NCI-H128 (cell line): ENCODE results near the gene SLIT3.
A peak's percentile ranks its signal among the peaks of the same experiment; 100 is the strongest.

ENCODE experiments used
- DNase-seq: peaks from one replicate; lab custom pipeline; 2025; ENCODE audit not compliant: unreplicated experiment; lab: John Stamatoyannopoulos, UW

Gene SLIT3

DNA sequence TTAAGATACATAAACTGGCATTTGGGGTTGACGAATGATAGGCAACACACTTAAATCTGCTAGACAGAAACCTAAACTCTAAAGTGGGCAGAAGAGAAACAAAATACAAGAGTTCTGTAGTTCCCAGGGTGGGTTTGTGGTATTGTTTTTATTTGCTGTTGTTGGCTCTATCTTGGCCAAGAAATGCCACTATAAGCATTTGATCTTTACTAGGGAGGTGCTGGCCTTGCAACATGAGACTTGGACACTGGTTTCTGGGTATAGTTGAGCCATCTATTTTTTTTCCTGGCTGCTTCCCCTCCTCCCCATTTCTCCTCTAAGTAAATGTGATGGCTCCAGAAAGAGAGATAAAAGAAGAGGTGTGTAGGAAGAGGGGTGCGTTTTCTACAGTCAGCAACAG is 251.2 kb downstream of the SLIT3 start:
- DNase-seq: no peak

DNA sequence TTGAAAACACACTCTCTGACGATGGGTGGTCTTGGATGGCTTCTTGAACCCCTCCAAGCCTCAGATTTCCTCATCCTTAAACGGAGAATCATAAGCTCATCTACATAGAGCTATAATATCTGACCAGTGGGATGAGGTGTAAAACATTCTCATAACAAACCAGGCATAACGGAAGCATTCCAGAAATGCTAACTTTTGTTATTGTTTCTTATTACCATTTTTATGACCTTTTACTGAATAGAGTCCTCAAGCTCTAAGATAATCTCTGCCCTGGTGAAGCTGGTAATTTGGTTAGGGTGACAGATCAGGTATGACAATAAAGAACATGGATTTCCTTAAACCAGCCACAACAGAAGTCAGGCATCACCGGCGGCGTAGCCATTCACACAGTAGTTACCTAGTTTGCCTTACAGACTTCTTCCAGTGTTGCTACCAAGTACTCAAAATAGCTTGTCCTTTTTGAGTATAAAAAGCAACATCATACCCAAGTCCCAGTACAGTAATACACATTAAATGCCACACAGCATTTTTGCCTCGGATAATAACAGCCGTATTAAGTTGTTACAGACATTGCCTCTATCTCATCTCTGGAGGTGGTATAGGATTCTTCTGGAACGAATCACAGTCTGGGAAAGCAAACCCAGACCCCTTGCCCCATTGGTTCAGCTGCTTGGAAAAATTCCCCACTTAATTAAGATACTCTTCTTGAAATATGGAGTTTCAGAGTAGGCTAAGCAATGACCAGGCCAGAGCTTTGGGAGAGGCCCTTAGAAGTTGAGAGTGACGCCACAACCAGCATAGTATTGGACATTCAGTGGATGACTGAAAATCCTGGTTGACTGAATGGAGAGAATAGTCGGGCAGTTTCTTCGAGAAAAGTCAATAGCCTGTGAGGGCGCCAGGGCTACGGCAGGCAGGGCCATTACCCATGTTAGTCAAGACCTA is 252.5 kb downstream of the SLIT3 start:
- no peak for DNase-seq

DNA sequence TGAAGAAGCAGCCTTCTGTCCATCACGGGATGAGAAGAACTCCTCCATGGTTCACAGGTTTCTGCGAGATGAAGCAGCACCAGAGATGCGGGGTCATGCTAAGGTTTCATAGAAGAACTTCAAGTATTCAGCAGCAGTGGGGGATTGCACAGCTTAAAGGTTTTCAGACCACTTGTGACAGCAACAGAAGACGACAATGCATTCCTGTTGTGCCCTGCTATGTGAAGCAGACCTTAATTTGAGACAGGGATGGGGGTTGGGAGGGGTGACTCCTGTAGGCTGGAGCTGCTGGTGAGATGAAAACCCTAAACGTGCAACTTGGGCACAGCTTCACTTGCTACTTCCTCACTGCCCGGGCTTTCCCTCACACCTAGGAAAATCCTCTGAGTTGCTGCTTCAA is 256.0 kb downstream of the SLIT3 start:
- no peak for DNase-seq

DNA sequence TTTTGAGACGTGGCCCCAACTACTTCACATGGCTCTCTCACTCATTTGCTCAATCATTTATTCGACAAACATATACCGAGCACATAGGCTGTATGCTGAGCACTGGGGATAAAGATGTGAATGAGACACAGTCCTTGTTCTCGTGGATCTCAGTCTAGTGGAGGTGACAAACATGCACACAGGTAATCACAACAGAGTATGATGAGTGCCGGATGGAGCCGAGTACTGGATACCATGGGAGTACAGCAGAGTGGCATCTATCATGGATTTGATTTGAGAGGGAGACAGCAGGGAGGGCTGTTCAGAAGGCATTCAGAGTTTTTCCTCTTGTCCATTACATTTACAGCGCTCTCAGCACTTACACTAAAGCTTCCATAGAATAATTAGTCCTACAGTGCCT is 259.8 kb downstream of the SLIT3 start:
- DNase-seq: no peak

DNA sequence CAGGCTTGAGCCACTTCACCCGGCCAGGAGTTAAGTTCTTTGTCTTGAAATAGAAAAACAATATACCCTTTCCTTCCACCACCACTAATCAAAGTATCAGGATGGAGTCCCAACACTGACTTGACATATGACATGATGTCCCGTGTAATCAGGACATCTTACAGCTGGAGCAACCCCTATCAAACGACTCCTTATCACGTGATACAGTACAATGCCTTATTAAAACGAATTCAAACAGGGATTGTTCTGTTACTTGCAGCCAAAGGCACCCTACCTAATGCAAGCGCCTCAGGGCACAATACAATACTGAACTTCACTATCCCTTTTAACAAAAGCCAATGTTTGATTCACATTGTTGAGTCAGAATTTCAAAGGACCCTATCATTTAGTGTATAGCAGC is 261.3 kb downstream of the SLIT3 start:
- DNase-seq: no peak

DNA sequence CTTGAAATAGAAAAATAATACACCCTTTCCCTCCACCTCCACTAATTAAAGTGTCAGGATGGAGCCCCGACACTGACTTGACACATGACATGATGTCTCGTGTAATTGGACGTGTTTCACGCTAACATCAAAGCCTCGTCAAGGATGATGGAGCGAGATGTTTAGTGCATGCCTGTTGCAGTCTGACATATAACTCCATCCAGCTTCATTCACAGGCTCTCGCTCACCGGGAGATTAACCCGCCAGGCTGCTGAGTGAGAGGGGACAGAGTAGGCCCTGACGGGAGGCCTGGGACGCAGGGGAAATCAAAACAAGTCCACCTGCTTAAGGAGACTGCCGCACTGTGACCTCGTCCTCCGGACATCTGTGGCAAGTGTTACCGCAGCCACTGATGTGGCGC is 263.5 kb downstream of the SLIT3 start:
- no peak for DNase-seq

DNA sequence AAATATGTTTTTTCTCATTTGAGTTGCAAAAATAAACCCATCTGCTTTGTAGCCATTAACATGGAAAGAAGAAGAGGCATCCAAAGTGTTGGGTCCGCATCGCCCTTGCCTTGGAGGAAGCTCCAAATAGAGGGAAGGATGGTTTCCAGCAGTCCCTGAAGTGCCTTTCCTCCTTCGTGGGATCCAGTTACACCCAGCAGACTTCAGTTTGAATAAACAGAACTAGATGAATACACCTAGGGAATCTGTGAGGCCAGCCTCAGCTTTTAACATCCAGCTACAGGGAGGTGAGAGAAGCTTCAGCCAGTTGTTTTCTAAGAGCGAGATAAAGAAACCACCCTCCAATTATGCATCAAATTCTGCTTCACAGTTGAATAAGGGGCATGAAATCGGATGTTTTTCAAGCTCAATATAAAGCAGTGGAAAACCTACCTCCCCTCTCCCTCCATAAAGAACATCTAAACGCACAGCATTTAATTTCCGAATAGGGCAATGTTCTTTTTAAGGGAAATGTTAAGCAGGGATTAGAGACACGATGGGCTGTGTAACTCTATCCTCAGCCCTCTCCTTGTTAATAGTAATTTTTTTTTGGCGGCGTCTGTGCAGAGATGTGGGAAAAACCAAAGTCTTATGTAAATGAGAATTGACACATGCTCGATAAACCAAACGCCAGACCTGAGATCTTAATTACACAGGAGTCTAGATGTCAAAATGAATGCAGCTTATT is 264.7 kb downstream of the SLIT3 start:
- no peak for DNase-seq

DNA sequence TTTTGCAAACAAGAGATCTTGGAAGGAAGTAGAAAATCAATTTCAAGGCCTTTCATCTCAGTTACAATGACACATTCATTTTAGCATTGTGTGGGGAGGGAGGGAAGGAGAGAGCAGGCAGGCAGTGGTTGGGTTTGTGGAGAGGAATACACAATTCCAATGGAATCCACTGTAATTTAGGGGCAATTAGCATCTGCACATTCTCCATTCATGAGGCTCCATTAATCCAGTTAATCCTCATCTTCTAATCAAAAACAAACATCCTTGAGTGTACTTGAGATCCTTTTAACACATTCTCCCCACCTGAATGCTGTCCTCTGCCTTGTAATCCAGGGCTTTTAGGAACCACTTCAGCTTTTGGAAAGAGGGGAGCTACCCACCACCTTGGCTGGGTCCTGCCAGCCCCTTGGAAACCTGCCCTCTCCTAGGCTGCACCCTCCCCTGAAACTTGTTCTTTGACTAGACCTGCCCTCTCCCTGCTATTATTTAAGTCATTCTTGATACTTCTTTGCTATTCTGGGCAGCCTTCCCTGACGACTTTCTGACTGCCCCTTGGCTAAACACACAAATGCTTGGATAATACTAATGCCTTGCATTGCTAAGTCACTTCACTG is 271.2 kb downstream of the SLIT3 start:
- peak; percentile 50 for DNase-seq

DNA sequence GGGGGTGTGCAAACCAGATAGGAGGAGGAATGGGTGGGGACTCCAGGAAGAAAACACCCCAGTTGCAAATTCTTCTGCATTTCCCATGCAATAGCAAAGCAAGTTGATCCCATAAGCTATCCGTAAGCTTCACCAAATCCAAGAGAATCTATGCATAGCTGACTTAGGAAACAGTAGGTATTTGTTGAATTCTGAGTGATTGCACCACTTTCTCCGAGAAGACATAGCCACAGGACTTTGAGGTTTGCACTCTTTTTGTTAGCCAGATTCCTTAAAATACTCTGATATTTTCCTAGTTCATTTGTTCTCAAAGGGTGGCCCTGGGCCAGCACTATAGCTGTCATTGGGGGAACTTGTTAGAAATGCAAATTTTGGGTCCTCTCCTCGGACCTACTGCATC is 271.9 kb downstream of the SLIT3 start:
- DNase-seq: no peak

DNA sequence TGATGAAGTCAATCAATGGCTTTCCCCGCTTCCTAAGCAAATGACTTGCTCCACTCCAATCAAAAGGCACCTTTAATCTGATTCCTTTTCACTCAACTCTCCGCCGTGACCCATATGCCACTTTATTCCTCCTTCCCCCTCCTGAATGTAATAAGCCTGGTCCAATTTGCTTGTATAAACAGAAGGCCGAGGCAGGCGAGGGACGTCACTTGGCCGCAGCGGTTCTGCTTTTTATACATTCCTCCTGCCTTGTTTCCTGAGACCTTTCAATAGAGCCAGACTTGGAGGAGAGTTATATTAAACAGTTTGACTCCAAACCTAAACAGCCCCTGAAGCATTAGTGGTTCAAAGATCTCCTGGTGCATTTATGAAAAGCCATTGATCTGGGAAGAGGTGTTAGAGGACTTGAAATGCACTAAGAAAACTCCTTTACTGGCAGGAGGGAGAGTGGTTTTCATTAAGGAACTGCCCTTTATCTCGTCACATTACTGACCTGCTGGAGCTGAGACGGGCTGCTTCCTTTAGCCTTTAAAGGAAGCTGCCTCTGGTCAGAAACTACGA is 273.4 kb downstream of the SLIT3 start:
- no peak for DNase-seq

DNA sequence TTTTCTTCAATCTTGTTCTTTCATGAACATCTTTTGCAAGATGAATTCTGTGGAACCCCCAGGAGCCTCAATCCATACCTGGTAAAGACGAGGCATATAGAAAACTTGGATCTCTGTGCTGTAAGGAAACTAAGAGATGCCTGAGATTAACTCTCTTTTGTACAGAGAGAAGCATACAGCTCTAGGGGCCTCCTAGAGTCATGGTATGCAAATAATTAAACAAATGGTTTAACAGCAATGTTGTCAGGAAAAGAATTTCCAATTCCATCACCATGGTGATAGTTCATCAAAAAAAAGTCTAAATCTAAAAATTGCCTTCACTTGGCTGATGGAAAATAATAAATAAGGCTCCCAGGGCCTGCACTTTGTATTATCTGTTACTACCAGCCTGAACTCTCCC is 275.4 kb downstream of the SLIT3 start:
- no peak for DNase-seq

DNA sequence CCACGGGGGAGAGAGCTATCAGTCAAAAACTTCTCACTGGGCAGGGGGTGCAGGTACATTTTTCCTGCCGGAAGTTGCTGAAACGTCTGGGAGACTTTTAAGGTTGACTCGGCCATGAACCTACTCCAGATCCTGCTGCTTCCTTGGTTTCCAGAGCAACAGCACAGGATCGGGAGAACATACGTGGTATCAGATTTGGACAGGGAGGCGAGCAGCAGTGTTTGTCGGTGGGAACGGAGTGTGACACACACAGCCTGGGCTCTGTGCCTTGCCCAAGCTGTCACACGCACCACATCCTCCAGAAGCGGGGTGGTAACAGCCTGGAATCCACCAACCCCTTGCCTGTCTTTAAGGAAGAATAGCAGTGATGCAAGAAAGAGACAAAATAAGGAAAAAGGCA is 276.5 kb downstream of the SLIT3 start:
- DNase-seq: no peak

DNA sequence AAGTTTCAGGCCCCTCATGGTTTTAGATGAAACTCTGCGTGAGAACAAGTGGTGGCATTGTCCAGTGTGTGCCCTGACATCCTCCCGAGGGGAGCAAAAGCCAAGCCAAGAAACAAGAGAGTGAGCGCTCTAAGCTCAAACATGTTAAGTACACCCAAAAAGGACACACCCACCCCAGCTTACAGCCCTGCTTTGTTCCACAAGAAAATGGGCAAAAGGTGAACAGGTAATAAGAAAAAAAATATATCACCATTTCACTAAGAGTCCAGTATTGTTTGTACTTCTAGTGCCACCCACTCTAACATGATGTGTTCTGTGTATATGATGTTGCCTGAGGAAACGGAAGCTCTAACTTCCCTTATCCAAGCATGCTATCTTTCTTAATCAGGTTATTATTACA is 278.2 kb downstream of the SLIT3 start:
- DNase-seq: no peak

DNA sequence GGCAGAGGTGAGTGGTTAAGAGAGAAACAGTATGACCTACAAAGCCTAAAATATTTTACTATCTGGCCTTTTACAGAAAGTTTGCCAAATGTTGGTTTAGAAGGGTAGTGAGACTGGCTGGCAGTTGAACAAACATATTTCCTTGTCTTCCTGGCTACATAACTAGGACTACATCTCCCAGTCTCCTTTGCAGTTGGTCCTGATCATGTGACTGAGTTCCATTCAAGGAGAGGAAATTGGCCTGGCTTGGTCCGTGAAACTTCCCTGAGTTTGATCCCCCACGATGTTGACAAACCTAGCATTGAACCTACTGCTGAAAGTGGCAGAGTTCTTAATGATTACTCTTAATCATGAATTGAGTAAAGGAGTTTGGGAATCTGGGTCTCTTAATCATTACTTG is 280.8 kb downstream of the SLIT3 start:
- no peak for DNase-seq

DNA sequence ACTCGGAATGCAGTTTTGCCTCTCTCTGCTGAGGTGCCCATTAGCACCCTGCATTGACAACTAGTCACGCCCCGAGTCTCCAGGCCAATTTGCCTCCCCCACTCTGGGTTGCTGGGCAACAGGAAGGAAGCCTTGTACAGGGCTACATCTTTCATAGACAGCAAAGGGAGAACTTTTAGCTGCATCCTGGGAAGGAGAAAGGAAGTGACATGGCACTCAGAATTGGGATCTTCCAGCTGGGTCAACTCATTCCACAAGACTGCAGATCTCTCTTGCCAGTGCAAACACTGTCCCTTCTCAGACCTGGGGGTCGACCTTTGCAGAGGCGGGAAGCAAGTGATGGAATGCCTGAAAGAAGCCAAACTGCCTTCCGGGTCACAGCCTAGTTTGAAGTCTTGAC is 282.0 kb downstream of the SLIT3 start:
- DNase-seq: no peak

DNA sequence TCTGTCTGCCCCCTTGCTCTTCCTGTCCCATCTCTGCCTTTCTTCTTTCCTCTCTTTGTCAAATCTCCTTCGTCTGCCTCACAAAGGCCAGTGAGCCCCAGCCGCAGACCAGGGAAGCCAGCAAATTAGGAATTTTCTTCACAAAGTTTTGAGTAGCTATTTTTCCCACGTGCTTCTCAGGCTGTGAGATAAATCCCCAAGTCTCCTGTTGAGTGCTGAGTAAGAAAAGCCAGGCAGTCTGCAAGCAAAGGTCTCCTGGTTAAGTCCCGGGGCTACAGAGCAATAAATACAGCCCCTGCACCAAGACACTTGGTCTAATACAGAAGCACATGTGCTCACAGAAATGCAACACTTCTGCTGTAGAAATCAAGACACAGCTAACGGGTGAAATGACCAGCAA is 284.9 kb downstream of the SLIT3 start:
- DNase-seq: no peak

DNA sequence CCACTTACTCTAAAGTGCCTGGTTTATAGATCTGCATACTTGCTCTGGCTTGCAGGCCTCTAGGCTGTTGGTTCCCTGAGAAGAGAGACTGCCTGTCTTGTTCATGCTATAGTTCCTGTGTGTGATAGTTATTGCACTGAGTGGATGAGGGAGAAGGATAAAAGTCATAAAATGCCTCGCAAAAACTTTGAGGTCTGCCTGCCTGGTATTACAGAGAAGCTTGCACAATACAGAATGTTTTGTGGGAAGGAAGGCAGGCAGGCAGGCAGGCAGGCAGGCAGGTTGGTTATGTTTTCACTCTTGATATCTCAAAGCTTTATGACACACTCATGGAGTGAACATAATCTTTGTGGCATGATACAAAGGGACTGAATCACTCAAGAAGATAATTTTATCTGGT is 287.1 kb downstream of the SLIT3 start:
- DNase-seq: no peak

DNA sequence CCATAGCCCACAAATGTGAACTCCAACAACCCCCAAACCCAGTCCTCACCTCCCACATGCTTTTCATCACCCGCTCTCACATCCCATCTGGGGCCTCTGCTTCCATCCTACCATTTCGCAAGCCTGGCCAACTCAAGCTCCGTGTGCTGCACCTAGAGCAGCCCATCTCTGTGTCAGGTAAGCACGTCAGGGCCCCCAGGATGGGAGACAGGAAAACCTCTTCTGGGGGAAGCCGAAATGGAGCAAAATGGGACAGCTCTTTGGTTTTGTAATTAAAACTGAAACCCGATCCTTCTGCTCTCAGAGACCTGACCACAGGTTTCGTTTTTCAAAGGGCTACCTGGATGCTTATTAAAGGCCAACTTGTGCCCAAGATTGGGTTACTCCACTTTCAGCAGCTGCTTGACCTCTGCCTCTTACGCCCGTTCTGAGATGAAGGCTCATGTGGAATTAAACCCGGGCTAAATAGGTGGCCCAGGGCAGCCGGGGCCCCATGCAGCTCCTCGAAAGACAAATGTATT is 287.7 kb downstream of the SLIT3 start:
- no peak for DNase-seq

DNA sequence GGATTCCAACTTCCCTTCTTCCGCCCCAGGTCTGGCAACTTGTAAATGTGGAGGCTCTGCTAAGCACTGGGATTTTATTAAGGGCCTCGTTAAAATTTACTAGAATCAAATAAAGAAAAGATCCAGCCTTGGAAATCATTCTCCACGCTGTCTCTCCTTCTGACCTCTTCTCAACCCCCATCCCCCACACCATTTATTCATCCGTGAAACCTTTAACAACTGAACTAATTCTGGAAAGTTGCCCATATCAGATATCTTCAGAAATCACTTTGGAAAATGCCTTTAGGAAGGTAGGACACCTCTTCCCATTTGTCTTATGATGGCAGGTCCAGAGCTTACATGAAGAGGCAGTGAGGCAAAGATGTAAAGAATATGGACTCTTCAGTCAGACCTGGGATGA is 288.5 kb downstream of the SLIT3 start:
- no peak for DNase-seq

DNA sequence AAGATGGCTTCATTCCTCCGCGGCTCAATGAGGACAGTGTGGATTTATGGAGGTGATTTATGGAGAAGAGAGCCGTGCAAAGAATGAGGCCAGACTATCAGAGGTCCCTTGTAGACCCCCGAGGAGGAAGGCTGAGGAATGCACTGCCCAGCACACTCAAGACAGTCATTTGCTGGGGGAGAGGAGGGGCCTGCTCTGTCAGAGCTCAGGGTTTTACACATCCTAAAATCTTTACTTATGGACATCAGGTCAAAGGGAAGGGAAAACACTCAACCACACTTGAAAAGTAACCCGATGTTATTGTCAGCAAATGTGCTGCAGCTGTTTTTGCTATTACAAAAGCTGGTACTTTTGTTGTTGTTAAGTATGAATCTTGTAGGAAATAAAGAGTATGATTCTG is 289.5 kb downstream of the SLIT3 start:
- DNase-seq: no peak

DNA sequence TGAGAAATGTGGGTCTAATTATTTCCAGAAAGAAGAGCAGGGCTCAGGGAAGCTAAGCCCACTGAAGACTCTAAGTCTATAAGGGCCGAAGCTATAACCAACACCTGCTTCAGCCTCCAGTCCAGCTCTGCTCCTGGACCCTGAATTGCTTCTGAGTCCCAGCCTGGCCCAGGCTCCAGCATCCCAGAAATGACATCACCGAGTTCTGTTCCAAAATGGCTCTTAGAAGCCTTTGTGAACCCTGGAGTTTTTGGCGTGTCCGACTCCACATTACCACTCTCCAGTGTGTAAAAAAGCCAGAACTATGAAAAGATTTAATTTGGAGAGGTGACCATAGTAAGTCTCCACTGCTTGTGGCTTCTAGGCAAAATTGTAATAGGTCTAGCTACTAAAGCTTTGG is 289.9 kb downstream of the SLIT3 start:
- DNase-seq: no peak
